Large intestine (tissue), 3 donors: ENCODE results near the gene MYO18B. TPM values are rescaled to one million over a fixed set of nuclear protein-coding genes. Genes with fewer than 3 reads are reported as not detected.

ENCODE experiments used
- DNase-seq, 2 donors: peaks; one replicate each; pipeline versions ENCODE4 v3.0.0 to v3.0.0-alpha.2; 2013
- H3K27ac ChIP-seq: one replicate; pipeline ENCODE4 v1.5.1; 2013; ENCODE audit warnings: low read length
- H3K27me3 ChIP-seq: 2 replicates; pipeline ENCODE4 v1.6.1; 2013; ENCODE audit warnings: low read length; ENCODE audit not compliant: control insufficient read depth, insufficient read depth
- H3K36me3 ChIP-seq: 2 replicates; pipeline ENCODE4 v1.6.1; 2013; ENCODE audit warnings: low read length; ENCODE audit not compliant: control insufficient read depth, insufficient read depth
- H3K4me1 ChIP-seq: one replicate; pipeline ENCODE4 v1.6.1; 2013; ENCODE audit warnings: low read length; ENCODE audit not compliant: control insufficient read depth, insufficient read depth
- H3K4me3 ChIP-seq: one replicate; pipeline ENCODE4 v1.5.1; 2013; ENCODE audit warnings: low read length
- H3K9me3 ChIP-seq: one replicate; pipeline ENCODE4 v1.6.1; 2013; ENCODE audit warnings: mild to moderate bottlenecking, low read depth, low read length, moderate library complexity; ENCODE audit not compliant: control insufficient read depth
- WGBS: methylation state at CpG from one replicate; pipeline ENCODE4 v1.1.5; 2013; ENCODE audit warnings: low lambda C conversion rate; ENCODE audit not compliant: insufficient coverage; 5-methylcytosine and 5-hydroxymethylcytosine counted together
- polyA plus RNA-seq: library from polyadenylated mRNA; unstranded; fragments of 120-200 nt; gene quantifications from one replicate; pipeline ENCODE4 v1.2.1, GENCODE V29; 2013

Gene MYO18B
- polyA plus RNA-seq, 1 donor, result 0.24 TPM

- Histone ChIP-seq H3K4me1 (no peaks in the 10 kb centered on the region), H3K9me3 (no peaks in the 10 kb centered on the region), H3K36me3 (no peaks in the 10 kb centered on the region), H3K4me3 (no peak overlapping the region), H3K27me3 (peaks cover 4% of the 10 kb centered on the region), H3K27ac (no peak overlapping the region)
- no CpG with 5 or more reads among the region's 7 CpGs for WGBS
- no peak for DNase-seq
These were observed 193.5 kb downstream of the MYO18B start for GRCh38 chr22:25935266-25936058.

GRCh38 chr22:25938151-25938550 lies 196.2 kb downstream of the MYO18B start:
- DNase-seq, result no peak
- no peak overlapping the region for H3K4me3 ChIP-seq
- peaks cover 2% of the 10 kb centered on the region for H3K27me3 ChIP-seq
- H3K27ac ChIP-seq, result no peak overlapping the region
- no peaks in the 10 kb centered on the region for H3K9me3 ChIP-seq
- H3K36me3 ChIP-seq, result no peaks in the 10 kb centered on the region
- no CpG with 5 or more reads among the region's 1 CpG for WGBS
- H3K4me1 ChIP-seq, result no peaks in the 10 kb centered on the region

- no peaks in the 10 kb centered on the region for H3K36me3 ChIP-seq
- H3K4me3 ChIP-seq, result no peak overlapping the region
- no peak for DNase-seq
- no peaks in the 10 kb centered on the region for H3K9me3 ChIP-seq
- no peaks in the 10 kb centered on the region for H3K4me1 ChIP-seq
- WGBS, result no CpG with 5 or more reads among the region's 4 CpGs
- H3K27ac ChIP-seq, result no peak overlapping the region
- peaks cover 2% of the 10 kb centered on the region for H3K27me3 ChIP-seq
These were observed 197.4 kb downstream of the MYO18B start for GRCh38 chr22:25939384-25939783.

- DNase-seq, result no peak
- H3K9me3 ChIP-seq, result no peaks in the 10 kb centered on the region
- no peak overlapping the region for H3K27ac ChIP-seq
- WGBS, result no CpG with 5 or more reads among the region's 2 CpGs
- no peak overlapping the region for H3K4me3 ChIP-seq
- peaks cover 2% of the 10 kb centered on the region for H3K27me3 ChIP-seq
- H3K36me3 ChIP-seq, result no peaks in the 10 kb centered on the region
- no peaks in the 10 kb centered on the region for H3K4me1 ChIP-seq
These were observed 198.5 kb downstream of the MYO18B start for GRCh38 chr22:25940479-25940878.

GRCh38 chr22:25941365-25941960 lies 199.5 kb downstream of the MYO18B start:
- Histone ChIP-seq H3K4me3 (no peak overlapping the region), H3K36me3 (no peaks in the 10 kb centered on the region), H3K27me3 (peaks cover 2% of the 10 kb centered on the region), H3K9me3 (no peaks in the 10 kb centered on the region), H3K4me1 (no peaks in the 10 kb centered on the region), H3K27ac (no peak overlapping the region)
- no CpG with 5 or more reads among the region's 8 CpGs for WGBS
- no peak for DNase-seq

- Histone ChIP-seq H3K4me1 (no peaks in the 10 kb centered on the region), H3K9me3 (no peaks in the 10 kb centered on the region), H3K27ac (no peak overlapping the region), H3K4me3 (no peak overlapping the region), H3K36me3 (no peaks in the 10 kb centered on the region), H3K27me3 (peaks cover 2% of the 10 kb centered on the region)
- WGBS, result no CpG with 5 or more reads among the region's 9 CpGs
- DNase-seq, result no peak
These were observed 200.3 kb downstream of the MYO18B start for GRCh38 chr22:25942115-25942855.

GRCh38 chr22:25942856-25943411 lies 200.9 kb downstream of the MYO18B start:
- no peak overlapping the region for H3K27ac ChIP-seq
- no peaks in the 10 kb centered on the region for H3K4me1 ChIP-seq
- WGBS, result 54% methylated on average over 4 of the region's 10 CpGs
- H3K27me3 ChIP-seq, result peaks cover 2% of the 10 kb centered on the region
- no peak overlapping the region for H3K4me3 ChIP-seq
- peak; percentile 16 for DNase-seq
- no peaks in the 10 kb centered on the region for H3K36me3 ChIP-seq
- no peaks in the 10 kb centered on the region for H3K9me3 ChIP-seq

- H3K4me3 ChIP-seq, result no peak overlapping the region
- no peaks in the 10 kb centered on the region for H3K4me1 ChIP-seq
- H3K27ac ChIP-seq, result no peak overlapping the region
- no peaks in the 10 kb centered on the region for H3K9me3 ChIP-seq
- DNase-seq, result no peak
- no peaks in the 10 kb centered on the region for H3K27me3 ChIP-seq
- 80% methylated on average over 1 of the region's 1 CpG for WGBS
- H3K36me3 ChIP-seq, result no peaks in the 10 kb centered on the region
These were observed 208.1 kb downstream of the MYO18B start for GRCh38 chr22:25950111-25950510.

- H3K27ac ChIP-seq, result no peak overlapping the region
- DNase-seq, result no peak
- no CpG with 5 or more reads among the region's 3 CpGs for WGBS
- no peak overlapping the region for H3K4me3 ChIP-seq
- H3K4me1 ChIP-seq, result no peaks in the 10 kb centered on the region
- no peaks in the 10 kb centered on the region for H3K36me3 ChIP-seq
- no peaks in the 10 kb centered on the region for H3K27me3 ChIP-seq
- no peaks in the 10 kb centered on the region for H3K9me3 ChIP-seq
These were observed 211.3 kb downstream of the MYO18B start for GRCh38 chr22:25953276-25953675.

GRCh38 chr22:25953919-25954318 lies 211.9 kb downstream of the MYO18B start:
- Histone ChIP-seq H3K4me3 (no peak overlapping the region), H3K27ac (no peak overlapping the region), H3K4me1 (no peaks in the 10 kb centered on the region), H3K27me3 (no peaks in the 10 kb centered on the region), H3K9me3 (no peaks in the 10 kb centered on the region), H3K36me3 (no peaks in the 10 kb centered on the region)
- DNase-seq, result no peak
- whole genome bisulfite sequencing, result no CpG with 5 or more reads among the region's 4 CpGs
